ENCODE measurements around the gene SLC36A1. TPM values are rescaled to one million over a fixed set of nuclear protein-coding genes. Genes with fewer than 3 reads are reported as not detected.

Gene SLC36A1
- total RNA-seq, 1 experiment from 2014 or later = 15.0 TPM

DNA sequence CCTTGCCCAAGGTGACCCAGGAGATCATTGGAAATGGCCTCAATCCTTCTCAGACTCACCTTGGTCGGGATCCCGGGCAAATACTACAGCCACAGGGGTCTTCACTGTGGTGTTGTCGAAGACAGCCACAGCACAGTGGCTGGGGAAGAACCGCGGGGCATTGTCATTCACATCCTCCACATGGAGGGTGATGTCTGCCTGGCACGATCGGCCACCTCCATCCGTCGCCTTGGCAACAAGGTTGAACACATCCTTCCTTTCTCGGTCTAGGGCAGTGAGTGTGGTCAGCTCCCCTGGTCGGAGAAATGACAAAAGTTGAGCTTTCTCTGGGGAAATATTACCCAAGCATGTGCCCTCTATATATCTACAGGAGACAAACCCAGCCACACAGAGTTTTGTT is 86.9 kb downstream of the SLC36A1 start:
- Histone ChIP-seq H2AFZ (ENCODE audit: low read length) (no peak overlapping the region), H3K4me1 (ENCODE audit: insufficient read depth, low read length) (no peaks in the 10 kb centered on the region), H4K5ac (ENCODE audit: insufficient read length, low read depth, low read length) (no peak overlapping the region), H3K23me2 (ENCODE audit: insufficient read length, low read depth, low read length, poor library complexity, severe bottlenecking) (peaks cover 2% of the 10 kb centered on the region), H3K56ac (ENCODE audit: insufficient read length, low read depth, low read length) (no peak overlapping the region), H4K8ac (replicated peaks; ENCODE audit: insufficient read length, low read depth, low read length) (no peak overlapping the region), H3K14ac (ENCODE audit: insufficient read depth, low read length) (no peak overlapping the region), H3K27ac (ENCODE audit: insufficient read length, low read depth, low read length) (no peak overlapping the region), H2BK15ac (ENCODE audit: low read depth, low read length) (no peak overlapping the region), H2BK5ac (ENCODE audit: insufficient read length, low read length) (no peak overlapping the region), H3K18ac (ENCODE audit: insufficient read length, low read depth, low read length) (no peak overlapping the region), H3K27me3 (ENCODE audit: insufficient read depth, low read length) (no peaks in the 10 kb centered on the region), H4K20me1 (ENCODE audit: control insufficient read depth, insufficient read depth, insufficient read length) (no peaks in the 10 kb centered on the region), H2BK20ac (ENCODE audit: low read depth, low read length, poor library complexity, severe bottlenecking) (no peak overlapping the region), H3K23ac (ENCODE audit: insufficient read length, low read depth, low read length) (no peak overlapping the region), H4K91ac (ENCODE audit: insufficient read length, low read depth, low read length) (no peak overlapping the region), H3K4me2 (ENCODE audit: insufficient read depth, insufficient read length, low read length) (no peak overlapping the region), H3T11ph (ENCODE audit: low read length) (no peak overlapping the region), H3K79me2 (ENCODE audit: insufficient read depth, low read length) (no peaks in the 10 kb centered on the region), H2BK120ac (ENCODE audit: low read depth, low read length, poor library complexity, severe bottlenecking) (no peak overlapping the region), H2AK5ac (ENCODE audit: insufficient read length, low read length) (no peak overlapping the region), H2BK12ac (ENCODE audit: insufficient read length, low read depth, low read length) (no peak overlapping the region), H3K79me1 (ENCODE audit: insufficient read depth, low read depth, low read length, poor library complexity, severe bottlenecking) (no peaks in the 10 kb centered on the region), H3K9me3 (ENCODE audit: control insufficient read depth, low read depth, low read length) (no peaks in the 10 kb centered on the region), H3K4ac (ENCODE audit: low read depth, low read length) (no peak overlapping the region), H3K9ac (ENCODE audit: extremely low read depth, insufficient read length, low read length) (no peak overlapping the region)
- Mint-ChIP-seq H3K27me3 (ENCODE audit: low read depth) (peaks cover 5% of the 10 kb centered on the region), H3K9me3 (no peaks in the 10 kb centered on the region), H3K4me3 (no peak overlapping the region), H3K4me1 (peaks cover 4 to 5% of the 10 kb centered on the region in 2 experiments; a peak in 3 of 4 replicates), H3K36me3 (ENCODE audit: insufficient read depth in 1 of 3, low read depth in 3 of 3) (no peaks in the 10 kb centered on the region), H3K27ac (no peak overlapping the region; a peak in 1 of 7 replicates)
- WGBS (ENCODE audit: extremely low coverage, insufficient read length, low lambda C conversion rate) = no CpG with 5 or more reads among the region's 11 CpGs
- TF ChIP-seq, protein P1, sequence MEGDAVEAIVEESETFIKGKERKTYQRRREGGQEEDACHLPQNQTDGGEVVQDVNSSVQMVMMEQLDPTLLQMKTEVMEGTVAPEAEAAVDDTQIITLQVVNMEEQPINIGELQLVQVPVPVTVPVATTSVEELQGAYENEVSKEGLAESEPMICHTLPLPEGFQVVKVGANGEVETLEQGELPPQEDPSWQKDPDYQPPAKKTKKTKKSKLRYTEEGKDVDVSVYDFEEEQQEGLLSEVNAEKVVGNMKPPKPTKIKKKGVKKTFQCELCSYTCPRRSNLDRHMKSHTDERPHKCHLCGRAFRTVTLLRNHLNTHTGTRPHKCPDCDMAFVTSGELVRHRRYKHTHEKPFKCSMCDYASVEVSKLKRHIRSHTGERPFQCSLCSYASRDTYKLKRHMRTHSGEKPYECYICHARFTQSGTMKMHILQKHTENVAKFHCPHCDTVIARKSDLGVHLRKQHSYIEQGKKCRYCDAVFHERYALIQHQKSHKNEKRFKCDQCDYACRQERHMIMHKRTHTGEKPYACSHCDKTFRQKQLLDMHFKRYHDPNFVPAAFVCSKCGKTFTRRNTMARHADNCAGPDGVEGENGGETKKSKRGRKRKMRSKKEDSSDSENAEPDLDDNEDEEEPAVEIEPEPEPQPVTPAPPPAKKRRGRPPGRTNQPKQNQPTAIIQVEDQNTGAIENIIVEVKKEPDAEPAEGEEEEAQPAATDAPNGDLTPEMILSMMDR (conservative IDR thresholded peaks at IDR 0.05) = no peak
- DNase-seq = peak; percentile 57

Measured in H9 (cell line).